HG02973 (cell line): ENCODE measurements around the gene NAALADL2.
"Not testable (repeated sequence)": the region's sequence is repeated elsewhere in the genome, so short reads cannot be mapped to it uniquely, and the experiment has no call there.

Experiments used
- ATAC-seq: cut with Tn5 transposase; IDR thresholded peaks from one replicate; pipeline ENCODE4 v1.9.1; 2021; ENCODE audit warnings: moderate library complexity; ENCODE audit not compliant: unreplicated experiment

NAALADL2 gene

GRCh38 chr3:175805825-175806224 lies 946.7 kb downstream of the NAALADL2 start:
- no peak for ATAC-seq

DNA sequence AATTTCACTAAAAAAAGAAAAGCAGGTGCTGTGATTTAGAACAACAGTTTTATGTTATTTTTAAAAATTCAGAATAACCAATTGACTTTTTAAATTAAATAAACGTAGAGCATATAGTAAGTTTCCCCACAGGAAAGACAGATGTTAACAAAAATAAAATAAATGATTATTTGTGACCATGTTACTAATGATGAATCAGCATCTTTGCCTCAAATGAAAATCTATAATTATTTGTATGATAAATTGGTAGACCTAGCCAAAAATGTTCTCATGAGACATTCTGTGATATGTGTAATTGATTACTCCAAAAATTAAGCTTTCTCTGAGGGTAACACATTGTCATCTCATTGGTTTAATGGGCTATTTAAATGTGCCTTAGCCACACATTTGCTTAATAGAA lies 948.0 kb downstream of the NAALADL2 start:
- ATAC-seq, result no peak

DNA sequence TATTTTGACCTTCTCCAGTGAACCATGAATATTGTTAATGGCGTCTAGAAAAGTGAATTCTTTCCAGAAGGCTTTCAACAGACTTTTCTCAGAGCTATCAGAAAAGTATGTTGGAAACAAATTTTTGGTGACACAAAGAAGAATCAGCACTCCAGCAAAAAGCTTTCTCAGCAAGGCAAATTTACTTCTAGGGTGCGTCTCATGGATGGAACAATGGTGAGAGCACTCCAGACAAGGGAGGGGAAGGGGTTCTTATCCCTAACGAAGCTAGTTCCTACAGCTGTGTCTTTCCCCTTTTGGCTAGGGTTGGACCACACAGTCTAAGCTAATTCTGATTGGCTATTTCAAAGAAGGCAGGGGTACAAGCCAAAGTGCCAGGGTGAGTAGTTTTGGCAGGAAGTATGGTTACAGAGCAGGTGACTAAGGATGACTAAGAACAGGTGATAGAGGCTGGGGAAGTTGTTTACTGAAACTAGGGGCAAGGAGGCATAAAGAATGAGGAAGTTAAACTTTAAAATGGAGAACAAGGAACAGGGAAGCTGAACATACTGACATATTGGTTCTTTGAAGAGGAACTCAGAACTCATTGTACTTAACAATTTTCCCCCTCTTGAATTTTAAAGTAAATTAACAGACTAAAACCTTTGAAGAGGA lies 959.8 kb downstream of the NAALADL2 start:
- peak; percentile 46 for ATAC-seq

DNA sequence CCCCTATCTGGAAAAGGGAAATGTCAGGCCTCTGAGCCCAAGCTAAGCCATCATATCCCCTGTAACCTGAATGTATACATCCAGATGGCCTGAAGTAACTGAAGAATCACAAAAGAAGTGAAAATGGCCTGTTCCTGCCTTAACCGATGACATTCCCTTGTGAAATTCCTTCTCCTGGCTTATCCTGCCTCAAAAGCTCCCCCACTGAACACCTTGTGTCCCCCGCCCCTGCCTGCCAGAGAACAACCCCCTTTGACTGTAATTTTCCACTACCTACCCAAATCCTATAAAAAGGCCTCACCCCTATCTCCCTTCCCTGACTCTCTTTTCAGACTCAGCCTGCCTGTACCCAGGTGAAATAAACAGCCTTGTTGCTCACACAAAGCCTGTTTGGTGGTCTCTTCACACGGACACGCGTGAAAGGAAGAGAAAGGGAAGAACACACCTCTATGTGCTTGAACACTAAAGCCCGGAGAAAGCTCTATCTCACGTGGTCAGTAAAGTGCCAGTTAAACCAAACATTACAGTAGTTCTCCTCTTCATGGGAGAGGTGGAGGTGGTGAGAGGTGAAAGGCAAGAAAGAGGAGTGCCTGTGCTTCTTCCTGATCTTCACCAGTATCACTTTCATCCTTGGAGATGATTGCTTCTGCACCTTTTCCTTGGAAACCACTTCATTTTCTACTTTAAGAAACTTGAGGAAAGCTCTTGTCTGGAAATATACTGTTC lies 963.8 kb downstream of the NAALADL2 start:
- ATAC-seq, result not testable (repeated sequence)

GRCh38 chr3:175825016-175825580 lies 966.0 kb downstream of the NAALADL2 start:
- not testable (repeated sequence) for ATAC-seq

- no peak for ATAC-seq
Measured at GRCh38 chr3:175826759-175827158, 967.6 kb downstream of the NAALADL2 start.

GRCh38 chr3:175829809-175830208 lies 970.7 kb downstream of the NAALADL2 start:
- ATAC-seq, result not testable (repeated sequence)

- ATAC-seq, result not testable (repeated sequence)
Measured at GRCh38 chr3:175835763-175836162, 976.6 kb downstream of the NAALADL2 start.

DNA sequence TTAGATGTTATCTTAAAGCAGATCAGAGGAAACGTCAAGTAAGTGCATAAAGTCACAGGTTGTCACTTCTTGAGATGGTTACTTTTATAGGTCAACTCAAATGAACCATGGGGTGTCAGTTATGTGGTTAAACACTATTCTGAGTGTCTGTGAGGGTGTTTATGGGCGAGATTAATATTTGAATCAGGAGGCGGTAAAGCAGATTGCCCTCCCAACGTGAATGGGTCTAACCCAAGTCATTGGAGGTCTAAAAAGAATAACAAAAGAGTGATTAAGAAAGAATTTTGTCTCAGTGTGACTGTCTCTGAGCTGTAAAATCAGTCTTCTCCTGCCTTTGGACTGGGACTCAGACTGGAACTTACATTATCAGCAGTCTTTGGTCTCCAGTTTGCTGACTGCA lies 977.5 kb downstream of the NAALADL2 start:
- ATAC-seq, result no peak

DNA sequence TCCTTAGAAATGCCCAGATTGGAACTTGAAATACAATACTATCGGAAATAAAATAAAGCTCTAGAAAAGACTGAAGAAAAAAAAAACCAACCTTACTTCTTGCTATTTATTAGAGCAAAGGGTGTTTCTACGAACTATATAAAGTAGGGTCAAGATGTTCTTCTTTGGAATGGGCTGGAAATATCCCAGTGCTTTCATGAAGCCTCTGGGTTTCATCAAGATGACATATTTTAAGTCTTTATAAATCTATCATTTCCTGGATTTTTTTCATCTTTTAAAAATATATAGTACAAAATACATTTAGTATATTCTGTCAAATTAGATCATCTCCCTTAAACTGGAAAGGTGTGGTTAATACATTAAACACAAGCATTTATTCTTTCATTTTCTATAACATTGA lies 978.8 kb downstream of the NAALADL2 start:
- no peak for ATAC-seq

- no peak for ATAC-seq
Measured at GRCh38 chr3:175839366-175840005, 980.4 kb downstream of the NAALADL2 start.

- ATAC-seq, result no peak
Measured at GRCh38 chr3:175851541-175851940, 992.4 kb downstream of the NAALADL2 start.

GRCh38 chr3:175852560-175852959 lies 993.4 kb downstream of the NAALADL2 start:
- ATAC-seq, result no peak

- no peak for ATAC-seq
Measured at GRCh38 chr3:175857666-175858270, 998.6 kb downstream of the NAALADL2 start.
